ENCODE results near the gene CYP27B1. TPM values are rescaled to one million over a fixed set of nuclear protein-coding genes. Genes with fewer than 3 reads are reported as not detected.
A peak's percentile ranks its signal among the peaks of the same experiment; 100 is the strongest.

Gene CYP27B1
- total RNA-seq, 2 experiments from 2014 or later = 6.9 to 7.1 TPM

- intact Hi-C loops (cut with micrococcal nuclease; ENCODE audit: unreplicated experiment) = loop anchor here (2.0 kb wide), 1 partner anchor 143 kb away; no protein-coding TSS in a partner anchor
- Histone ChIP-seq H4K20me1 (ENCODE audit: insufficient read depth, low read length) (peaks cover 10% of the 10 kb centered on the region; the same call in 1 of the 2 replicates), H3K4me1 (ENCODE audit: insufficient read depth, low read length, poor library complexity, severe bottlenecking) (peaks cover 37% of the 10 kb centered on the region), H3K4me2 (ENCODE audit: low read length) (peak overlapping the region; percentile 84), H3K9me2 (ENCODE audit: insufficient read depth, low read length) (no peaks in the 10 kb centered on the region), H2AFZ (ENCODE audit: low read length) (no peak overlapping the region; the same call in 1 of the 2 replicates), H3K36me3 (ENCODE audit: insufficient read depth, low read length) (peaks cover 43% of the 10 kb centered on the region), H3K9me3 (ENCODE audit: low read length) (no peaks in the 10 kb centered on the region), H3K79me2 (ENCODE audit: insufficient read depth, low read depth, low read length) (peaks cover 21% of the 10 kb centered on the region), H3K4me3 (ENCODE audit: low read depth, low read length, poor library complexity, severe bottlenecking) (peak overlapping the region; percentile 87), H3K27ac (ENCODE audit: low read depth, low read length, poor library complexity, severe bottlenecking) (peak overlapping the region; percentile 75)
- TF ChIP-seq EZH2phosphoT487 (IDR thresholded peaks at IDR 0.05; ENCODE audit: borderline replicate concordance, low read depth, low read length) = no peak
- TF ChIP-seq CTCF (conservative IDR thresholded peaks at IDR 0.05; ENCODE audit: low read length) = no peak
- BruUV-seq (replicated peaks) = no TSS peak
- ChIA-PET POLR2A (interaction anchor here (0.6 to 1.4 kb wide), 6 partner anchors 10 to 454 kb away, joined by 3 to 5 read pairs (median 4); partner anchors contain the start of genes CTDSP2, EEF1AKMT3 and METTL1), CTCF (ENCODE audit: unreplicated experiment) (interaction anchor here (1.0 to 1.4 kb wide), 2 partner anchors 10 to 24 kb away, joined by 3 to 5 read pairs; no protein-coding TSS in a partner anchor)
- peak; percentile 49 for DNase-seq (ENCODE audit: low spot score)
Measured at GRCh38 chr12:57755454-57756372, 11.2 kb downstream of the CYP27B1 start.

- Histone ChIP-seq H3K27ac (ENCODE audit: low read depth, low read length, poor library complexity, severe bottlenecking) (peak overlapping the region; percentile 75), H3K4me1 (ENCODE audit: insufficient read depth, low read length, poor library complexity, severe bottlenecking) (peaks cover 43% of the 10 kb centered on the region), H2AFZ (ENCODE audit: low read length) (no peak overlapping the region), H4K20me1 (ENCODE audit: insufficient read depth, low read length) (peaks cover 6% of the 10 kb centered on the region; the same call in 1 of the 2 replicates), H3K36me3 (ENCODE audit: insufficient read depth, low read length) (peaks cover 43% of the 10 kb centered on the region), H3K4me3 (ENCODE audit: low read depth, low read length, poor library complexity, severe bottlenecking) (peak overlapping the region; percentile 87), H3K9me2 (ENCODE audit: insufficient read depth, low read length) (no peaks in the 10 kb centered on the region), H3K4me2 (ENCODE audit: low read length) (peak overlapping the region; percentile 84; the same call in 1 of the 2 replicates), H3K79me2 (ENCODE audit: insufficient read depth, low read depth, low read length) (peaks cover 22% of the 10 kb centered on the region), H3K9me3 (ENCODE audit: low read length) (no peaks in the 10 kb centered on the region)
- TF ChIP-seq EZH2phosphoT487 (IDR thresholded peaks at IDR 0.05; ENCODE audit: borderline replicate concordance, low read depth, low read length) (no peak), CTCF (conservative IDR thresholded peaks at IDR 0.05; ENCODE audit: low read length) (no peak)
- ChIA-PET POLR2A (no interaction called here), CTCF (ENCODE audit: unreplicated experiment) (no interaction called here)
- BruUV-seq (replicated peaks) = no TSS peak
- intact Hi-C loops (cut with micrococcal nuclease; ENCODE audit: unreplicated experiment) = no loop called here
- no peak for DNase-seq (ENCODE audit: low spot score)
Measured at GRCh38 chr12:57755194-57755453, 11.8 kb downstream of the CYP27B1 start.
